ENCODE results near the gene RIF1.

RIF1 gene

DNA sequence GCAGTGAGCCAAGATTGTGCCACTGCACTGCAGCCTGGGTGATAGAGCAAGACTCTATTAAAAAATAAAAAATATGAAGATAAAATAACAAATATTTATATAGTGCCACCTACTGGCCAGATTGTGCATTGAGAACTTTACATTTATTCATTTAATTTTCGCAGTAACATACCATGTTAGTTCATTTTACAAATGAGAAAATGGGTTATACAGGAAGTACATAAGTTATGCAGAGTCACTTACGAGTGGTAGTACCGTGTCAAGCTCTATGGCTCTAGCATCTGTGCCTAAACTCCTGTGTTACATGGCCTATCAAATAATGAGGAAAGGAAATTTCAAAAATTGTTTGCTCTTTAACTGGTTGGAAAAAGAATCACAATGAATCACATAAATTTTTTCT is 27.9 kb downstream of the RIF1 start:
- DNase-seq (ENCODE audit: low read depth): peak; percentile 38
- no peak overlapping the region for H3K4me3 ChIP-seq (ENCODE audit: low read depth, low read length)
- TF ChIP-seq MYC (IDR thresholded peaks at IDR 0.05; ENCODE audit: low read depth, low read length) (no peak), POLR2A (IDR thresholded peaks at IDR 0.05; ENCODE audit: extremely low read depth, insufficient read length) (no peak)
- TF ChIP-seq, protein P1, sequence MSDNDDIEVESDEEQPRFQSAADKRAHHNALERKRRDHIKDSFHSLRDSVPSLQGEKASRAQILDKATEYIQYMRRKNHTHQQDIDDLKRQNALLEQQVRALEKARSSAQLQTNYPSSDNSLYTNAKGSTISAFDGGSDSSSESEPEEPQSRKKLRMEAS (IDR thresholded peaks at IDR 0.05; ENCODE audit: low read depth, low read length): no peak
- TF ChIP-seq, protein P2, sequence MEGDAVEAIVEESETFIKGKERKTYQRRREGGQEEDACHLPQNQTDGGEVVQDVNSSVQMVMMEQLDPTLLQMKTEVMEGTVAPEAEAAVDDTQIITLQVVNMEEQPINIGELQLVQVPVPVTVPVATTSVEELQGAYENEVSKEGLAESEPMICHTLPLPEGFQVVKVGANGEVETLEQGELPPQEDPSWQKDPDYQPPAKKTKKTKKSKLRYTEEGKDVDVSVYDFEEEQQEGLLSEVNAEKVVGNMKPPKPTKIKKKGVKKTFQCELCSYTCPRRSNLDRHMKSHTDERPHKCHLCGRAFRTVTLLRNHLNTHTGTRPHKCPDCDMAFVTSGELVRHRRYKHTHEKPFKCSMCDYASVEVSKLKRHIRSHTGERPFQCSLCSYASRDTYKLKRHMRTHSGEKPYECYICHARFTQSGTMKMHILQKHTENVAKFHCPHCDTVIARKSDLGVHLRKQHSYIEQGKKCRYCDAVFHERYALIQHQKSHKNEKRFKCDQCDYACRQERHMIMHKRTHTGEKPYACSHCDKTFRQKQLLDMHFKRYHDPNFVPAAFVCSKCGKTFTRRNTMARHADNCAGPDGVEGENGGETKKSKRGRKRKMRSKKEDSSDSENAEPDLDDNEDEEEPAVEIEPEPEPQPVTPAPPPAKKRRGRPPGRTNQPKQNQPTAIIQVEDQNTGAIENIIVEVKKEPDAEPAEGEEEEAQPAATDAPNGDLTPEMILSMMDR (IDR thresholded peaks at IDR 0.05; ENCODE audit: low read depth, low read length): peak; percentile 18

DNA sequence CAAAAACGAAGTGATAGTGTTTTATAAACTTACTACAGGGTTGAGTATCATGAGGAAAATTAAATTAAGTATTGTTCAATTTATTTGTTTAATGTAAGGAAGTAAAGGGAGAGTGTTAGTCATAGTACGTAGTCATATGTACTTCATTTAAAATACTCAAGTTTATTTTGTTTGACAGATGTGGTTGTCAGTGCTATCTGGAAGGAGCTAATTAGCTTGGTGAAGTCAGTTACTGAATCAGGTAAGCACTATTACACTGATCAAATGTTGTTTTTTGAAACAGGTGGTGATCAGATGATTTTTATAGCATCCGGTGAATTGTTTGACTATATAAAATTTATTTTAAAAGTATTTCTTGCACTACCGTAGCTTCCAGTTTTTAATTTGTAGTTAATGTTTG is 28.8 kb downstream of the RIF1 start:
- no peak for TF ChIP-seq MYC (IDR thresholded peaks at IDR 0.05; ENCODE audit: low read depth, low read length)
- TF ChIP-seq, protein P1 (IDR thresholded peaks at IDR 0.05; ENCODE audit: low read depth, low read length): no peak
- TF ChIP-seq, protein P2 (IDR thresholded peaks at IDR 0.05; ENCODE audit: low read depth, low read length): no peak
- TF ChIP-seq POLR2A (IDR thresholded peaks at IDR 0.05; ENCODE audit: extremely low read depth, insufficient read length): no peak

DNA sequence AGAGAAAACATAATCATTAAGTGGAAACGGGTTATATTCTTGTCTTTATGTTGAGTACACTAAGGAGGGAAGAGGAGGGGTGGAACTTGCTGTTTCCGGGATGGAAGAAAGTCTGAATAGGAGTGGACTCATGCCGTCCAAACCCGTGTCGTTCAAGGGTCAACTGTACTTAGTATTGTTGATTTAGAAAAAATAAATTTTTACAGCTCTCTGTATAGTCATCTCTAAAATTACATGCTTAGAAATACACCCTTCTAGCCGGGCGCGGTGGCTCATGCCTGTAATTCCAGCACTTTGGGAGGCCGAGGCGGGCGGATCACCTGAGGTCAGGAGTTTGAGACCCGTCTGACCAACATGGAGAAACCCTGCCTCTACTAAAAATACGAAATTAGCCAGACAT is 29.4 kb downstream of the RIF1 start:
- DNase-seq (ENCODE audit: low read depth): no peak
- TF ChIP-seq POLR2A (IDR thresholded peaks at IDR 0.05; ENCODE audit: extremely low read depth, insufficient read length): no peak
- TF ChIP-seq MYC (IDR thresholded peaks at IDR 0.05; ENCODE audit: low read depth, low read length): no peak
- TF ChIP-seq, protein P1 (IDR thresholded peaks at IDR 0.05; ENCODE audit: low read depth, low read length): no peak
- TF ChIP-seq, protein P2 (IDR thresholded peaks at IDR 0.05; ENCODE audit: low read depth, low read length): no peak

More for the DNA sequence above, 28.8 kb downstream of the RIF1 start:
- no peak for DNase-seq (ENCODE audit: low read depth)
- H3K4me3 ChIP-seq (ENCODE audit: low read depth, low read length): no peak overlapping the region

DNA sequence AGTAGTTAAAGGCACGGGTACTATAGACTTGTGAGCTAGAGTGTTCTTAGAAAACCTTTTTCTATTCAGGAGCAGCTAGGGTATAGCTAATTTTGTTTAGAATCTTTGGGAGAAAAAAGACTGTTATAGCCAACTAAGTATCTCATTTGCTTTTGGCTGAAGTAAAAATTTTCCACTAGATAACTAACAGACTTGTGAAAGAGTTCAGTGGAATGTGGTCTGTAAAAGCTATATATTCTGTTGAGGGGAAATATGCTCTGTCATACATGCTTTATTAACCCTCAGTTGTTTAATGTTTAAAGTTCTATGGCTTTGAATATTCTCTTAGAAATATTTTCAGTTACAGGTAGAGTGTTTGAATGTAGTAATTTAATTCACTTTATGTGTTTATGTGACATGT is 49.7 kb downstream of the RIF1 start:
- DNase-seq (ENCODE audit: low read depth): no peak
- TF ChIP-seq, protein P1 (IDR thresholded peaks at IDR 0.05; ENCODE audit: low read depth, low read length): no peak
- TF ChIP-seq MYC (IDR thresholded peaks at IDR 0.05; ENCODE audit: low read depth, low read length): no peak
- TF ChIP-seq POLR2A (IDR thresholded peaks at IDR 0.05; ENCODE audit: extremely low read depth, insufficient read length): no peak
- TF ChIP-seq, protein P2 (IDR thresholded peaks at IDR 0.05; ENCODE audit: low read depth, low read length): no peak
- no peak overlapping the region for H3K4me3 ChIP-seq (ENCODE audit: low read depth, low read length)

More for the DNA sequence above, 29.4 kb downstream of the RIF1 start:
- no peak overlapping the region for H3K4me3 ChIP-seq (ENCODE audit: low read depth, low read length)

DNA sequence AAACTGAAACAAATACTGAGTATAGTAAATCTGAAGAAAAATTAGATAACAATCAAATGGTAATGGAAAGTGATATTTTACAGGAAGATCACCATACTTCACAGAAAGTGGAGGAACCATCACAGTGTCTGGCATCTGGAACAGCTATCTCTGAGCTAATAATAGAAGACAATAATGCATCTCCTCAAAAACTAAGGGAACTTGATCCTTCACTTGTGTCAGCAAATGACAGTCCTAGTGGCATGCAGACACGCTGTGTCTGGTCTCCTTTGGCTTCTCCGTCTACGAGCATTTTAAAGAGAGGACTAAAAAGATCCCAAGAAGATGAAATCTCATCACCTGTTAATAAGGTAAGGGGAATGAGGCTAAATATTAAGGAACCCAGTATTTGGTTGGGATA is 56.1 kb downstream of the RIF1 start:
- DNase-seq (ENCODE audit: low read depth): no peak
- H3K4me3 ChIP-seq (ENCODE audit: low read depth, low read length): no peak overlapping the region
- no peak for TF ChIP-seq POLR2A (IDR thresholded peaks at IDR 0.05; ENCODE audit: extremely low read depth, insufficient read length)
- no peak for TF ChIP-seq MYC (IDR thresholded peaks at IDR 0.05; ENCODE audit: low read depth, low read length)
- TF ChIP-seq, protein P1 (IDR thresholded peaks at IDR 0.05; ENCODE audit: low read depth, low read length): no peak
- TF ChIP-seq, protein P2 (IDR thresholded peaks at IDR 0.05; ENCODE audit: low read depth, low read length): no peak
